Naive thymus-derived CD8-positive, alpha-beta T cell (primary cell): ENCODE results near the gene ALX4. TPM values are rescaled to one million over a fixed set of nuclear protein-coding genes. Genes with fewer than 3 reads are reported as not detected.

Experiments
- ATAC-seq, 2 donors: fragments of 150-1000 bp; cut with Tn5 transposase in 1 of 2; sonication (Bioruptor Pico), chemical (Tn5 transposase) in 1 of 2; 1 replicate in 1 of 2; 2 replicates in 1 of 2; pipeline ENCODE4 v1.10.0; 2021; ENCODE audit warnings: mild to moderate bottlenecking in 2 of 2, moderate library complexity in 2 of 2
- POLR2A ChIA-PET: fragments of 350-600 bp; sonication (Branson Sonifier 250); formaldehyde crosslinking; loops from one replicate; lab custom pipeline; 2021; ENCODE audit warnings: antibody characterized with exemption; lab: Charles Lee
- DNase-seq, 10 donors: peaks; one replicate each; pipeline versions ENCODE4 v3.0.0 to v3.0.0-alpha.2; 2020 to 2022
- H3K27ac Mint-ChIP-seq, 10 donors: one replicate each; pipeline ENCODE4 v1.8.0; 2020 to 2022; ENCODE audit warnings: mild to moderate bottlenecking in 10 of 10, mixed read lengths in 10 of 10, moderate library complexity in 4 of 10, inconsistent platforms in 1 of 10
- H3K27me3 Mint-ChIP-seq, 5 donors: one replicate each; pipeline ENCODE4 v1.8.0; 2021 to 2022; ENCODE audit warnings: mixed read lengths in 5 of 5
- H3K36me3 Mint-ChIP-seq, 3 donors: one replicate each; pipeline ENCODE4 v1.8.0; 2020 to 2022; ENCODE audit warnings: mixed read lengths in 3 of 3, mild to moderate bottlenecking in 2 of 3, inconsistent platforms in 1 of 3
- H3K4me1 Mint-ChIP-seq, 4 donors: one replicate each; pipeline ENCODE4 v1.8.0; 2021 to 2022; ENCODE audit warnings: mixed read lengths in 4 of 4
- H3K4me3 Mint-ChIP-seq, 10 donors: one replicate each; pipeline ENCODE4 v1.8.0; 2020 to 2022; ENCODE audit warnings: mild to moderate bottlenecking in 10 of 10, mixed read lengths in 10 of 10, moderate library complexity in 6 of 10, inconsistent platforms in 1 of 10
- H3K9me3 Mint-ChIP-seq, 9 donors: one replicate each; pipeline ENCODE4 v1.8.0; 2020 to 2022; ENCODE audit warnings: mixed read lengths in 9 of 9, mild to moderate bottlenecking in 3 of 9, inconsistent platforms in 1 of 9, moderate library complexity in 1 of 9
- polyA plus RNA-seq, 3 donors: library from polyadenylated mRNA; unstranded; fragments of 300-500 nt; fragmentation: Illumina TruSeq; gene quantifications; one replicate each; pipeline ENCODE4 v1.2.3, GENCODE V29; 2021
- total RNA-seq, 8 experiments: library from RNA in 2 of 8; stranded (reverse) in 2 of 8; gene quantifications; one replicate each; pipeline ENCODE4 v1.2.3 and lab custom pipeline; 2021 to 2026

Gene ALX4
- total and polyA plus RNA-seq, 5 experiments from 2014 or later = not detected

DNA sequence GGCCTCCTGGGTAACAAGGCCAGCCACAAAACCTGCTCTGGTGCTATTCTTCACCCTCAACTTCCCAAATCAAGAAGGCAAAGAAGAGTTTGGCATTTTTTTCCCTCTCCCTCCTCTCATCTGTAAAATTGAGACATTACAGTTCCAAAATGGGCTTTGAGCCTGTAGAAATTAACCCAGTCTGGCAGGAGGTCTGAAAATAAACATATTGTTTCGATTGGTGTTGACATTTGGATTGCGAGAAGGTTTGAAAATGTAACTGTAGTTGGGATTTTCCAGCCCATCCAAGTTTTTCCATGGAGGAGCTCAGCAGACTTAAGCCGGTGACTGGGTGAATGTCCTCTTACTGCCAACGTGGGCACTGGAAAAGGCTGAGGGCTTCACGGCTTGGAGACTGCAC is 35.0 kb upstream of the ALX4 start:
- Mint-ChIP-seq H3K27me3 (peaks cover 4 to 55% (median 21%) of the 10 kb centered on the region in 5 donors), H3K4me3 (no peak overlapping the region), H3K27ac (no peak overlapping the region), H3K36me3 (no peaks in the 10 kb centered on the region), H3K4me1 (no peaks in the 10 kb centered on the region), H3K9me3 (no peaks in the 10 kb centered on the region)
- ATAC-seq = no peak
- no peak for DNase-seq
- POLR2A ChIA-PET = no interaction called here

DNA sequence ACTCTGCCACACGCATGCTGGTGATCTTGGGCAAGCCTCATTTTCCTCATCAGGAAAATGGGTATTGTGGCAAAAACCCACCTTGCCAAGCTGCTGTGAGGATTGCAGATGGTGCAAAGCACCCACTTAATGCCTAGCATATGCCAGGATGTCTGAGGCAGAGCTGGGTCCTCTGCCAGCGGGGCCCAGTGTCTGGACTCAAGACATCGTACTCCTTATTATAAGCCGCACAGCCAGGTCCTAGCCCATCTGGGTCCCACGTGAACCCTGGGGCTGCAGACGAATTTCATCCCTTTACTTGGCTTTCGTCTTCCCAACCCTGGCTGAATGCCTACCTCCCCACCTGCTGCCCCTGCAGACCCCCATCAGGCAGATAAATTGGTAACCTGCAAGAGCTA is 34.5 kb upstream of the ALX4 start:
- ATAC-seq (no peak), DNase-seq (no peak)
- Mint-ChIP-seq H3K27ac (peak overlapping the region in 1 of 10 donors; percentile 11), H3K36me3 (no peaks in the 10 kb centered on the region), H3K27me3 (peaks cover 4 to 52% (median 16%) of the 10 kb centered on the region in 5 donors), H3K4me3 (no peak overlapping the region), H3K4me1 (no peaks in the 10 kb centered on the region), H3K9me3 (no peaks in the 10 kb centered on the region)
- POLR2A ChIA-PET = no interaction called here

DNA sequence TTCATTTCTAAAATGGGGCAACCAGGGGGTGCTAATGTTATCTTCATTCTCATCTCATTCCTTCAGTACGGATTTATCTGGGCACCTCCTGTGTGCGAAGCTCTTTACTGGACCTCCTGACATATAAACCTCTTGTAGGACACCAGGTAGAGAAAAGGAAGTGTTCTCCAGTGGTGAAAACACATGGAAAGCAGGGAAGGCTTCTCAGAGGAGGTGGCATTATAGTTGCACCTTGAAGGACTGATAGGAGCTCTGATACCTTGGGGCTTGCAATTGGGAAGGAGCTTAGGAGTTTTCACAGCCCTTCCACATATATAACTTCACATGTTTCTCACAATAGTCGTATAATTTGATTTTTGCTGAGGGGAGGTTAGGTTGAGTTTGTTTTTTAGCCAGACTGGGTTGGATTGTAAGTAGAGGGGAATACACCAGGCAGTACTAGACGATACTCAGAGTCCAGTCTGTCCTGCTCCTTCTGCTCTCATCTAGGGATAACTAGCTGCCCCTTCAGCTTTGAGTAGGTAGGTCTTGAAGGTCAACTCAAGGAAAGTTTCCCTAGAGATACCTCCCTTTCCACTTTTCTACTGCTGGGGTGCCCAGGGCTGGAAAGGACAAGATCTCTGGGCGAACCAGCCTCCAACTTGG is 34.0 kb upstream of the ALX4 start:
- no peak for DNase-seq
- no peaks in the 10 kb centered on the region for H3K36me3 Mint-ChIP-seq
- no peaks in the 10 kb centered on the region for H3K4me1 Mint-ChIP-seq
- POLR2A ChIA-PET = no interaction called here
- no peak overlapping the region for H3K27ac Mint-ChIP-seq
- H3K27me3 Mint-ChIP-seq = peaks cover 7 to 52% (median 13%) of the 10 kb centered on the region in 5 donors
- ATAC-seq = no peak
- no peaks in the 10 kb centered on the region for H3K9me3 Mint-ChIP-seq
- no peak overlapping the region for H3K4me3 Mint-ChIP-seq

DNA sequence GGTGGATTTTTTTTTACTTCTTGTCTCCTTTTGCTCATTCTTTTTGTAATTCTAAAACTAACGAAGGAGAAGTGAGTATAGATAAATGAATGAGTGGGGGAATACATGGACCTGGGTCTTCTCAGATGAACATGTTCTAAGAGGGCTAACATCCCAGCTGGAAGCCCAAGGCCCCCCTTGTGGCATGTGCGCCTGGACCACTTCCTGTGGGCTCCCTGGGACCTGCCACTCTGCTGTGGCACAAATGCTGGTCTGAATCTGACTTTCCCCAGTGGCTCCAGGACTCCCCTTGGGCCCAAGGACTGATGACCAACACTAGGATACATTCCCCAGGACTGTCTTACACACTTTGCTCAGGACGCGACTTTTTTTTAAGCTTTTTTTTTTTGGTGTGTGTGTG is 32.7 kb upstream of the ALX4 start:
- Mint-ChIP-seq H3K9me3 (no peaks in the 10 kb centered on the region), H3K36me3 (no peaks in the 10 kb centered on the region), H3K4me3 (no peak overlapping the region), H3K27me3 (peaks cover 7 to 58% (median 18%) of the 10 kb centered on the region in 5 donors), H3K27ac (no peak overlapping the region), H3K4me1 (no peaks in the 10 kb centered on the region)
- ATAC-seq (no peak), DNase-seq (no peak)
- POLR2A ChIA-PET = no interaction called here

DNA sequence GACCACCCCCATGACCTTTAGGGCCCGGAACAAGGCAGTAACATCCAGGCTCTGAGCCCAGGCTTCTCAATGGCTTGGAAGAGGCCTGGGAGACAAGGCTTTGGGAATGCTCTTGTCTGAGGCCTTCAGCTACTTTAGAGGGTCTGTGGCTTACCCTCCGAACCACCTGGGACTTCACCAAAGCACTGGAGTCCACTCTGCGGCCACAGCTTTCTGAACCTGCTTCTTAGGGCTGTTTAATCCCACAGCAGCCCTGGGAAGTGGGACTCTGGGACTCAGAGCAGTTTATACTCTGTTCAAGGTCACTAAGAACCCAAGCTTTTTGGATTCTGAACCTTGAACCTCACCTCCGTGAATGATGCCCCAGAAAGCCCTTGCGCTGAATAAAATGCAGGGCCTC is 30.7 kb upstream of the ALX4 start:
- POLR2A ChIA-PET = no interaction called here
- Mint-ChIP-seq H3K4me1 (no peaks in the 10 kb centered on the region), H3K27ac (no peak overlapping the region), H3K36me3 (no peaks in the 10 kb centered on the region), H3K9me3 (no peaks in the 10 kb centered on the region), H3K27me3 (peaks cover 8 to 48% (median 23%) of the 10 kb centered on the region in 5 donors), H3K4me3 (no peak overlapping the region)
- no peak for DNase-seq
- ATAC-seq = no peak

DNA sequence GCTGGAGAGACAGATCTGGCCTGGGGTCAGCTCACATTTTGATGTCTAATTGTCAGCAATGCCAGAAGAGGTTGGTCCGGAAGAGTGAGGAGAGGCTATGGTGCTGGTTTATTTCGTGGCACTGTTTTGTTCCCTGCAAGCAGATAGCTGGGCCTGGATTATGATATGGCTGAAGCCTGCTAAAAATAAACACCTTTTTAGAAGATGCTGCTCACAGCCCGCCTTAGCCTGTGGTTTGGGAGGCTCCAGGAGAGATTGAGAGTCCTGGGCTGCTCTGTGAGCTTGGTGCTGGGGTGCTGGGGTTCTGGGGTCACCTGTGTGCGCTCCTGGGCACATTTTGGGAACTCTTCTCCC is 29.6 kb upstream of the ALX4 start:
- POLR2A ChIA-PET = no interaction called here
- H3K27ac Mint-ChIP-seq = no peak overlapping the region
- no peaks in the 10 kb centered on the region for H3K4me1 Mint-ChIP-seq
- no peaks in the 10 kb centered on the region for H3K36me3 Mint-ChIP-seq
- ATAC-seq (no peak), DNase-seq (no peak)
- peaks cover 16 to 59% (median 30%) of the 10 kb centered on the region in 5 donors for H3K27me3 Mint-ChIP-seq
- no peak overlapping the region for H3K4me3 Mint-ChIP-seq
- H3K9me3 Mint-ChIP-seq = no peaks in the 10 kb centered on the region

DNA sequence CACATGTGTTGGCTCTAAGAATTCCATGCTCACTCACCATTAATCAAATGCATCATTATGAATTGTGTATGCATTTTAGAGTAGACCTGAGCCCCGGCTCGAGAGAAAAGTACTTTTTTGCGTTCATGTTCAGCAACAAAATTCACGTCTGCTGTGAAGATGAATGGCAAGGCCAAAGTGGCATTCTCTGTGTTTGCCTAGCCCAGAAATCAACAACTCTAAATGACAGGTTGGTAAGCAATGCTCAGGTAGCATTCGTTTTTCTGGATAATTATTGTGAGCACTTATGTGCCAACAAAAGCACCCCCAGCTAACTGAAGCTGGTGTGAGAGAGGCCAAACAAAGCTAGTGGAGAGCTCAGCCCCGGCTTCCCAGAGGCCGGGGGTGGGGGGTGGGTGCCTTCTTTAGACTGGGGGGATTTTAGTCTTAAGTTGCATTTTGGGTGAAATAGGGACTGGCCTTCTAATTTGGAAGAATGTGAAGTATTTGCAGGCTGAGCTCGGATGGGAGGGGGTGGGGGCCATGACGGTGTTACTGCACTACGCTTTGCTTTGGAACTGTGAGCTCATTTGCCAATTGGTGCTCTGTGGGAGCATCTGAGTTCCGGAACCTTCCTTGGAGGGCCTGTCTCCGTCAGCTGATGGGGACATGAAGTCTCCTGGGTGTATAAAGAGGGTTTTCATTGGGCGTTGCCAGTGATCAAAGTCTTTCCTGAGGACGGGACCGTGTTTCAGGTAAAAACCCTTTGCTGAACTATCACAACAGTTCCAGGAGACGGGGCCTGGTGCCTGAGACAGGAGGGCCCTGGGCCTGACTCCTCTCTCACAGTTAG is 29.0 kb upstream of the ALX4 start:
- ATAC-seq (no peak), DNase-seq (no peak)
- peaks cover 18 to 62% (median 34%) of the 10 kb centered on the region in 5 donors for H3K27me3 Mint-ChIP-seq
- no peaks in the 10 kb centered on the region for H3K36me3 Mint-ChIP-seq
- POLR2A ChIA-PET = no interaction called here
- H3K4me1 Mint-ChIP-seq = no peaks in the 10 kb centered on the region
- H3K27ac Mint-ChIP-seq = no peak overlapping the region
- no peak overlapping the region for H3K4me3 Mint-ChIP-seq
- H3K9me3 Mint-ChIP-seq = no peaks in the 10 kb centered on the region

DNA sequence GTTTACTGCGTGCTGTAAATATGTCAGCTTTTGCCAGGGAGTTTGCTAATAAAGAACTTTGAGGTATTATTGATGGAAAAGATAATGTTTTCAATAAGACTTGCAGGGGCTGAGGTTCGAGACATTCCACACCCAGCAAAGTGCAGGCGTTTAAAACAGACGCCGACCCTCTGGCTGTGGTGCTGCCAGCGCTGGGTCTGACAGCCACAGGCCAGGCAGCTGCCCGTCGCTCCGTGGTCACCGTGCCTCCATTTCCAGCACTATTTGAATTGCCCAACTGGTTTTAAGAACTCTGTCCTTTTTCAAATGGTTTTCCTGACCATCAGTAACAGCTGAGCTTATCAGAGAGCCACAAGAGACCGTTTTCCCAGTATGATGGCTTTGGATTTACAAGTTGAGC is 28.1 kb upstream of the ALX4 start:
- Mint-ChIP-seq H3K27ac (no peak overlapping the region), H3K4me3 (no peak overlapping the region), H3K36me3 (no peaks in the 10 kb centered on the region), H3K9me3 (no peaks in the 10 kb centered on the region), H3K4me1 (no peaks in the 10 kb centered on the region), H3K27me3 (peaks cover 18 to 64% (median 39%) of the 10 kb centered on the region in 5 donors)
- DNase-seq (no peak), ATAC-seq (no peak)
- POLR2A ChIA-PET = no interaction called here

DNA sequence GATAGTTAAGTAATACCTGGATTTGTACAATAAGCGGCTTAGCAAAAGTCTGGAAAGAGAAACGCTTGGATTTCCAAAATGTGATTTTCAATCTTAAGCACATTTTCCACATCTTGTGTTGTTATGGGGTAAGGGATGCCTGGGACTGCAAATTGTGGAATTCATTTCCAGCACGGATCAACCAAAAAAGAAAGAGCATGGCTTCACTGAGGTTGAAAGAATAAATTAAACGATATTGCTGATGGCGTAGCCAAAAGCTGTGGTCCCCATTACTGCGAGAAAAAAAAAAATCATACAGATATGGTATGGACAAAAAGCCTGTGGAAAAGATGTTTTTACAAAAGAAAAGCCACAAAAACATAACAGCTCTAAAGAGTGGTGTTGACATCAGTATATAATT is 26.0 kb upstream of the ALX4 start:
- DNase-seq = no peak
- peaks cover 19 to 73% (median 42%) of the 10 kb centered on the region in 5 donors for H3K27me3 Mint-ChIP-seq
- POLR2A ChIA-PET = no interaction called here
- no peaks in the 10 kb centered on the region for H3K36me3 Mint-ChIP-seq
- no peak overlapping the region for H3K4me3 Mint-ChIP-seq
- H3K4me1 Mint-ChIP-seq = no peaks in the 10 kb centered on the region
- no peak for ATAC-seq
- no peaks in the 10 kb centered on the region for H3K9me3 Mint-ChIP-seq
- no peak overlapping the region for H3K27ac Mint-ChIP-seq

DNA sequence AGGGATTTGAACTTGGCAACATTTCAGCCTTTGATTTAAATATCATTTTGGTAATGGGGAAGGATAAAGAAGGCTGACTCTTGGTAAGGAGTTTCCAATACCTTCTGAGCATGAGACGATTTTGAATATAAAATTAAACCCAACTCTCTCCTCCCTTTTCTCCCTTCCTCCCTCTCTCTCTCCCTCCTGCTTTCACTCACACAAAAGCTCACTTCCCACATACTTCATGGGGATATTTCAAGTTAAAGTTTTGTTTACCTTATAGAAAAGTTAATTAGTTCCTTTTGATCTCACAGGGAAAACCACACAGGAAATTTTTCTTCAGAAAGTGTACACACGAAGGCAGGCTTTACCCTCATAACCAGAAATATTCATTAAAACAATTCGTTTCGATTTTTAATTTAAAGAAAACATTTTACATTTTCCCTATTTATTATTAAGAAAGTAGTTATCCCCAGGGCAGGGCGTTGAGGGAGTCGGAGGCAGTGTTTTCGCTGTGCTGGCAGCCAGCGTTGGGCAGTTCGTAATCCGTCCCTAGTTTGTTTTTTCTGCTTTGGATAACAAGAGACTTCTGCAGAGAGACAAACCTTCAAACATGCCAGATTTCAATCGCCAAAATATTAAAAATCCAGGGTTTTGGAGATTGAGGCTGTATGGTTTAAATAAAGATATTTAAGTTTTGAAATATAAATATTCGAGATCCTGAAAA is 25.3 kb upstream of the ALX4 start:
- no peaks in the 10 kb centered on the region for H3K9me3 Mint-ChIP-seq
- H3K27me3 Mint-ChIP-seq = peaks cover 25 to 75% (median 47%) of the 10 kb centered on the region in 5 donors
- no peak overlapping the region for H3K4me3 Mint-ChIP-seq

DNA sequence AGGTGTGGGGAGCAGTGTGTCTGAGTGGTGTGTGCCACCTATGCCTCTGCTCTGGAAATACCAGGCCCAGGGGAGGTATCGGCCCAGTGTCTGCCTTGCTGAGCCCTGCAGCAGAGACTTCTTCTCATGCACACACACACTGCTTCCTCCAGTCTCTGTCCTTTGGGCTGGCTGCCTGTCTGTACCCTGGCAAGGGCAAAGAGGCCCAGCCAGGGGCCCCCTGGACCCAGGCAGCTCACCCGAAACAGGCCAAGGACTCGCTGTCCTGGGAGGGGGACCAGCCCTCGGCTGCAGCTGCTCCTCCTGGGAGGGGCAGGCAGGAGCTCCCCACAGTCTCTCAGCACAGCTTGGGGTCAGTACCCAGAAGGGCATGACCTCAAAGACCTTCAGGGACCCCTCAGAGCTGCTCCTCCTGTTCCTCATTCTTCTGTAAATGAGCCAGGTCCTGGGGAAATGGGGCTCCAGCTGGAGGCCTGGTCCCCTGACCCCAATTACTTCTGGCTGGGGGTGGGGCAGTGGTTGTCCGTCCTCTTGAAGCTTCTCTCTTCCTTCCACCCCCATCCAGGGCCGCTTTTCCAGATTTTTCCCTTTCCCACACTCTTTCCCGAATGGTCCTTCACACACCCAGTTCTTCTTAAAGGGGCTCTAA is 24.5 kb upstream of the ALX4 start:
- H3K4me3 Mint-ChIP-seq = no peak overlapping the region
- no peaks in the 10 kb centered on the region for H3K9me3 Mint-ChIP-seq
- H3K36me3 Mint-ChIP-seq = no peaks in the 10 kb centered on the region
- H3K27ac Mint-ChIP-seq = no peak overlapping the region
- H3K27me3 Mint-ChIP-seq = peaks cover 25 to 81% (median 44%) of the 10 kb centered on the region in 5 donors
- POLR2A ChIA-PET = no interaction called here
- DNase-seq (no peak), ATAC-seq (no peak)
- H3K4me1 Mint-ChIP-seq = no peaks in the 10 kb centered on the region

More for the DNA sequence above, 25.3 kb upstream of the ALX4 start:
- ATAC-seq (no peak), DNase-seq (no peak)
- Mint-ChIP-seq H3K4me1 (no peaks in the 10 kb centered on the region), H3K36me3 (no peaks in the 10 kb centered on the region), H3K27ac (no peak overlapping the region)
- POLR2A ChIA-PET = no interaction called here

DNA sequence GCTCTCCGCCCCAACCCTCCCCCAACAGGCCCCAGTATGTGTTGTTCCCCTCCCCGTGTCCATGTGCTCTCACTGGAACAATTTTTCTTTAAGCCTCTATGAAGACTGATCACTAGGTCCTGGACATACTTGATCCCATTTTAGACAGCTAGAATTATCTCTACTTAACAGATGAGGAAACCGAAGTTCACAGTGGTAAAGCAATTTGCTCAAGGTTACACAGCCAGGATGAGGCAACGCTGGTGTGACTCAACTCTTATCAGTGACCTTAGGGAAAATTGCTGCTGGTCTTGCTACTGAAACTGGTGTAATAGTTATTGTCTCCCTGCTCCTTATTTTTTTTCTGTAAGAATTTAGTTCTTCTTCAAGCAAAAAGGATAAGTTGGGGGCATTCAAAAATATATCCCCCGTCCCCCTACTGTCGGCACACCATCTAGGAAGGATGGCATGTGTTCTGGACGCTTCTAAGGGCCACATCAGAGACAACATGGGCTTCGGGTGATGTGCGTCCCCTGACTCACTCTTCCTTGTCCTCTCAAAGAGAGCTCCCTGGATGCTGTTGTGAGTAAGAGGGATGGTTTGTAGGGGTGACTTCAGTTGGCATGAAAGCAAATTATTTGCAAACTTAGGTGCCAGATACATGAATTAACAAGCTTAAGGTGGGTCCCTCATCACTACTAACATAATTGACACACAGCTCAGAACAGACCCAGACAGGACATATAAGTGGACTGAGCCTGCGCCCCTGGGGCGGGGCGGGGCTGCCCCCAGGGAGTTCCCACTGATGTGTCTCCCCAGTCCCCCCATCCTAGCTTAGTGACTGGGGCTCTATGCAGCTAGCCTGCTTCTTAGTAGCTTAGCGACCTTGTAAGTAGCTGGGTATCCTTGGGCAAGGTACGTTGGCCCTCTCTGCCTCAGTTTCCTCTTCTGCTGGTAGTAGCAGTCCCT is 23.6 kb upstream of the ALX4 start:
- Mint-ChIP-seq H3K4me3 (no peak overlapping the region), H3K27ac (no peak overlapping the region), H3K36me3 (no peaks in the 10 kb centered on the region), H3K4me1 (no peaks in the 10 kb centered on the region), H3K9me3 (no peaks in the 10 kb centered on the region), H3K27me3 (peaks cover 27 to 81% (median 45%) of the 10 kb centered on the region in 5 donors)
- POLR2A ChIA-PET = no interaction called here
- no peak for DNase-seq
- no peak for ATAC-seq
